ENCODE data around the gene ARRB1. TPM values are rescaled to one million over a fixed set of nuclear protein-coding genes. Genes with fewer than 3 reads are reported as not detected.

The ARRB1 gene
- total and polyA plus RNA-seq, 12 donors = 4.9 to 54.2 (median 31.0) TPM

GRCh38 chr11:75308986-75309385 lies 42.5 kb downstream of the ARRB1 start:
- Histone ChIP-seq H3K9me3 (replicated peaks in 1 of 3) (no peaks in the 10 kb centered on the region), H3K27ac (no peak overlapping the region), H3K27me3 (no peaks in the 10 kb centered on the region), H3K4me1 (replicated peaks in 1 of 2) (peaks cover 0 to 14% of the 10 kb centered on the region in 2 donors), H3K4me3 (no peak overlapping the region), H3K36me3 (replicated peaks in 1 of 2) (no peaks in the 10 kb centered on the region)
- TF ChIP-seq POLR2A (IDR thresholded peaks at IDR 0.05) (no peak), CTCF (IDR thresholded peaks at IDR 0.05) (no peak)
- intact Hi-C loops (cut with DNase I) = no loop called here
- no peak for DNase-seq
- 85 to 97% (median 96%) methylated on average over 3 to 4 of the region's 4 CpGs for WGBS, 4 donors

GRCh38 chr11:75308116-75308515 lies 43.3 kb downstream of the ARRB1 start:
- TF ChIP-seq POLR2A (IDR thresholded peaks at IDR 0.05) (no peak), CTCF (IDR thresholded peaks at IDR 0.05) (no peak)
- Histone ChIP-seq H3K27ac (peak overlapping the region in 1 of 5 donors; percentile 29), H3K36me3 (replicated peaks in 1 of 2) (no peaks in the 10 kb centered on the region), H3K4me1 (replicated peaks in 1 of 2) (peaks cover 0 to 10% of the 10 kb centered on the region in 2 donors), H3K27me3 (no peaks in the 10 kb centered on the region), H3K4me3 (no peak overlapping the region), H3K9me3 (replicated peaks in 1 of 3) (no peaks in the 10 kb centered on the region)
- WGBS, 4 donors = 87 to 96% (median 88%) methylated on average over 6 to 7 of the region's 7 CpGs
- intact Hi-C loops (cut with DNase I) = no loop called here
- DNase-seq = no peak

GRCh38 chr11:75307058-75307457 lies 44.4 kb downstream of the ARRB1 start:
- Histone ChIP-seq H3K27me3 (no peaks in the 10 kb centered on the region), H3K9me3 (replicated peaks in 1 of 3) (no peaks in the 10 kb centered on the region), H3K27ac (peak overlapping the region in 1 of 5 donors; percentile 43), H3K4me3 (no peak overlapping the region), H3K4me1 (replicated peaks in 1 of 2) (peaks cover 0 to 6% of the 10 kb centered on the region in 2 donors), H3K36me3 (replicated peaks in 1 of 2) (no peaks in the 10 kb centered on the region)
- no peak for DNase-seq
- no peak for TF ChIP-seq CTCF (IDR thresholded peaks at IDR 0.05)
- no peak for TF ChIP-seq POLR2A (IDR thresholded peaks at IDR 0.05)
- intact Hi-C loops (cut with DNase I) = no loop called here
- 56 to 80% (median 74%) methylated on average over 3 of the region's 3 CpGs for WGBS, 4 donors

- no peak for DNase-seq
- H3K4me1 ChIP-seq (replicated peaks in 1 of 2) = peaks cover 0 to 6% of the 10 kb centered on the region in 2 donors
- no peak overlapping the region for H3K4me3 ChIP-seq
- H3K27me3 ChIP-seq = no peaks in the 10 kb centered on the region
- no peaks in the 10 kb centered on the region for H3K36me3 ChIP-seq (replicated peaks in 1 of 2)
- peak overlapping the region in 1 of 5 donors; percentile 43 for H3K27ac ChIP-seq
- no peaks in the 10 kb centered on the region for H3K9me3 ChIP-seq (replicated peaks in 1 of 3)
- TF ChIP-seq POLR2A (IDR thresholded peaks at IDR 0.05) (no peak), CTCF (IDR thresholded peaks at IDR 0.05) (no peak)
- intact Hi-C loops (cut with DNase I) = no loop called here
- 75 to 83% (median 80%) methylated on average over 5 to 10 of the region's 10 CpGs for WGBS, 4 donors
Measured at GRCh38 chr11:75306529-75306928, 44.9 kb downstream of the ARRB1 start.
